HFFc6 (cell line): ENCODE measurements around the gene THAP3. TPM values are rescaled to one million over a fixed set of nuclear protein-coding genes. Genes with fewer than 3 reads are reported as not detected.

Experiments used
- DNase-seq: peaks from one replicate; pipeline ENCODE4 v3.0.0-alpha.2; 2018
- H3K27ac Mint-ChIP-seq: 2 replicates; pipeline ENCODE4 v1.8.0; 2020; ENCODE audit warnings: mild to moderate bottlenecking, mixed read lengths
- H3K27me3 Mint-ChIP-seq: 2 replicates; pipeline ENCODE4 v1.8.0; 2021; ENCODE audit warnings: mild to moderate bottlenecking, moderate library complexity, mixed read lengths; ENCODE audit not compliant: insufficient read depth
- H3K36me3 Mint-ChIP-seq: 2 replicates; pipeline ENCODE4 v1.8.0; 2021; ENCODE audit warnings: low read depth, mixed read lengths
- H3K4me1 Mint-ChIP-seq: 2 replicates; pipeline ENCODE4 v1.8.0; 2020; ENCODE audit warnings: low read depth, mixed read lengths
- H3K4me3 Mint-ChIP-seq: 2 replicates; pipeline ENCODE4 v1.8.0; 2020; ENCODE audit warnings: mild to moderate bottlenecking, moderate library complexity, mixed read lengths
- H3K9me3 Mint-ChIP-seq: 2 replicates; pipeline ENCODE4 v1.8.0; 2020; ENCODE audit warnings: mild to moderate bottlenecking, mixed read lengths
- total RNA-seq, 6 experiments: library from RNA; stranded (reverse); fragmentation: NEBNext Ultra II Directional; extraction: Animal tissue kit (Norgen Biotek cat#: 25700); gene quantifications; 2 replicates in 1 of 6; 3 replicates in 5 of 6; pipeline ENCODE4 v1.2.3, GENCODE V29; 2021
- TF ChIP-seq, protein P1 (sequence below): fragments of 200-600 bp; sonication (generic); IDR thresholded peaks from 2 replicates; pipeline ENCODE4 v1.5.0; 2021; ENCODE audit warnings: antibody characterized with exemption, mild to moderate bottlenecking

The THAP3 gene
- total RNA-seq, 6 experiments from 2014 or later, result 12.9 to 18.2 (median 16.2) TPM

DNA sequence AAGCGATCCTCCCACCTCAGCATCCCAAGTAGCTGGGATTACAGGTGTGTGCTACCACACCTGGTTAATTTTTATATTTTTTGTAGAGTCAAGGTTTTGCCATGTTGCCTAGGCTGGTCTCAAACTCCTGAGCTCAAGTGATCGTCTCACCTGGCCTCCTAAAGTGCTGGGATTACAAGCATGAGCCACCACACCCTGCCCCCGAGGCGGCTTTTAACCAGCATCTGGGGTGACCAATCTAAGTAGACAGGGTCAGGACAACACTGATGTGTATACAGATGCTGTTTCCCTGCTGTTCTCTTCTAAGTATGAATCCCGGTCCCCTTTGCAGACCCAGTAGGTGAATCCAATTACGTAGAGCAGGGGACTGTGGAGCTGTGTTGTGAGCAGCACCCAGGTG lies 23.9 kb downstream of the THAP3 start:
- peaks cover 2% of the 10 kb centered on the region for H3K27me3 Mint-ChIP-seq
- no peaks in the 10 kb centered on the region for H3K9me3 Mint-ChIP-seq
- H3K4me1 Mint-ChIP-seq, result no peaks in the 10 kb centered on the region
- DNase-seq, result no peak
- H3K4me3 Mint-ChIP-seq, result no peak overlapping the region
- TF ChIP-seq, protein P1, sequence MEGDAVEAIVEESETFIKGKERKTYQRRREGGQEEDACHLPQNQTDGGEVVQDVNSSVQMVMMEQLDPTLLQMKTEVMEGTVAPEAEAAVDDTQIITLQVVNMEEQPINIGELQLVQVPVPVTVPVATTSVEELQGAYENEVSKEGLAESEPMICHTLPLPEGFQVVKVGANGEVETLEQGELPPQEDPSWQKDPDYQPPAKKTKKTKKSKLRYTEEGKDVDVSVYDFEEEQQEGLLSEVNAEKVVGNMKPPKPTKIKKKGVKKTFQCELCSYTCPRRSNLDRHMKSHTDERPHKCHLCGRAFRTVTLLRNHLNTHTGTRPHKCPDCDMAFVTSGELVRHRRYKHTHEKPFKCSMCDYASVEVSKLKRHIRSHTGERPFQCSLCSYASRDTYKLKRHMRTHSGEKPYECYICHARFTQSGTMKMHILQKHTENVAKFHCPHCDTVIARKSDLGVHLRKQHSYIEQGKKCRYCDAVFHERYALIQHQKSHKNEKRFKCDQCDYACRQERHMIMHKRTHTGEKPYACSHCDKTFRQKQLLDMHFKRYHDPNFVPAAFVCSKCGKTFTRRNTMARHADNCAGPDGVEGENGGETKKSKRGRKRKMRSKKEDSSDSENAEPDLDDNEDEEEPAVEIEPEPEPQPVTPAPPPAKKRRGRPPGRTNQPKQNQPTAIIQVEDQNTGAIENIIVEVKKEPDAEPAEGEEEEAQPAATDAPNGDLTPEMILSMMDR, result no peak
- H3K27ac Mint-ChIP-seq, result no peak overlapping the region
- H3K36me3 Mint-ChIP-seq, result peaks cover 19% of the 10 kb centered on the region; the same call in 1 of the 2 replicates

DNA sequence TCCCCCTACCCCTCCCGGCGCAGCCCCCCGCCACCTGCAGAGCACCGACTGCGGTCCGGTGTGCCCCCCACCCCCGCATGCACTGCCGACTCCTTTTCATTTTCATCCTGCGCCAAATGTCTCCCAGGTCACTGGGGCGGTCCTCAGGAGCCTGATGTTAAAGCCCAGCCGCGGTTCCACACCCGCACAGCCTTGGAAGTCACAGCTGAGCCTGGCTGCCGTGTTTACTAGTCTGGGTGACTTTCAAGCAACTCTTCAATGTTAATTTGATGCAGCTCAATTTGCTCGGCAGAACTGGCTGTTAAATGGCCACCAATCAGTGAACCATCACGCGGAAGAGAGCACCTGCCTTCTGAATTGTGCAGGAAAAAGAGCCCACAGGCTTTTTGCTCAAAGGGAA lies 27.2 kb downstream of the THAP3 start:
- no peak overlapping the region for H3K27ac Mint-ChIP-seq
- DNase-seq, result no peak
- H3K4me1 Mint-ChIP-seq, result no peaks in the 10 kb centered on the region
- H3K27me3 Mint-ChIP-seq, result peaks cover 2% of the 10 kb centered on the region
- H3K4me3 Mint-ChIP-seq, result no peak overlapping the region
- TF ChIP-seq, protein P1, result no peak
- peaks cover 11% of the 10 kb centered on the region; the same call in 1 of the 2 replicates for H3K36me3 Mint-ChIP-seq
- no peaks in the 10 kb centered on the region for H3K9me3 Mint-ChIP-seq

DNA sequence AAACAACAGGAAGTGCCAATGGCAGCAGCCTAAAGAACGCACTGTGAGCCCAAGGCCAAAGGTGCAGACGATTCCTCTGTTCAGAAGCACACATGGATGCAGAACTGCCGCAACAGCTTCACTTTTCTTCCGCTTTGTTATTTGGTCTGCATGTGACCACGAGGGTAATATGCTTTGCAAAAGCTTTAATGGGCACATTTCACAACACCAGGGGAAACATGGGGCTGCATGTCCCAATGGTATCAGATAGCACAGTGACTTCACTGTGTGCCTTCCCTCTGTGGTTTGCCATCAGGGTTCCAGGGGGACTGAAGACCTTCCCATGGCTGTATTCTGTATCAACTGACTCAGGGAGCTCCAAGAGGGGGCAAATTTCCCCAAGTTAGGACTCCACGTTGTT lies 28.3 kb downstream of the THAP3 start:
- Mint-ChIP-seq H3K27me3 (peaks cover 2% of the 10 kb centered on the region), H3K4me3 (no peak overlapping the region), H3K4me1 (no peaks in the 10 kb centered on the region), H3K36me3 (peaks cover 11% of the 10 kb centered on the region; the same call in 1 of the 2 replicates), H3K27ac (no peak overlapping the region), H3K9me3 (no peaks in the 10 kb centered on the region)
- no peak for DNase-seq
- TF ChIP-seq, protein P1, result no peak

DNA sequence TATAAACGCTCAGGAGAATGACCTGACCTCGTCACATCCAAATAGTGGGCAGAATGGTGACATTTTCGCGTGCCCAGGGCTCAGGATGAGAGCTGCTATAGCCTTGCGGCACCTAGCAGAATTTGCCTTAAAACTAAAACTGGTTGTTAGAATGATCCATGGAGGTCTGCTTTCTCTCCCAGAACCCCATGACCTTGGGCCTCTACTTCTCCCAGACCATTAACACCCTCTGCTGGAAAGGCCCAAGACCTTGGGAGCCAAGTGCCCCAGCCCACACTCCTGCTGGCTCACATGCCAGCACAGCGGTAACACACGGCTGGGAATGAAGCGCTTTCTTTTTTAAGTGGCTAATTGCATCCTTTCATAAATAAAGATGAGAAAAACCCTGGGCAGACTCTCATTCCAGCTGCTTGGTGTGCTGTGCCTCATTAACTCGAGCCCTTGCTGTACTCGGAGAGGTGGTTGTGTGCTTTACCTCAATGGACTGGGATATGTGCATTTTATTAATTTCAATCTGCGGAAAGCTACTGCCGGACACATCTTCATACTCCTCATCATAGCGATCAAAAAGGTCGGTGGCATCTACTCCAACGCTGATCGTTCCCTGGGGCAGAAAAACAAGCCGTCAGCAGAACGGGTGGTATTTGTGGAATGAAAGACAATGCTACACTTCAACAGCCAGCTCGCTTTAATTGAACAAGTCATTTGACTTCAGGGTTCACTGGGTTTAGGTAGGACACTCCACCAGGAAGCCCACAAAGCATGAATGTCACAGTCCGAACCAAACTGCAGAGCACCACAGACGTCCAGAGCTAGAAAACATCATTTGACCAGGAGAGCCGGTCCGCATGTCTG lies 29.0 kb downstream of the THAP3 start:
- Mint-ChIP-seq H3K4me3 (no peak overlapping the region), H3K27me3 (peaks cover 2% of the 10 kb centered on the region), H3K4me1 (no peaks in the 10 kb centered on the region), H3K9me3 (no peaks in the 10 kb centered on the region), H3K27ac (no peak overlapping the region), H3K36me3 (peaks cover 11% of the 10 kb centered on the region; the same call in 1 of the 2 replicates)
- TF ChIP-seq, protein P1, result no peak
- no peak for DNase-seq

DNA sequence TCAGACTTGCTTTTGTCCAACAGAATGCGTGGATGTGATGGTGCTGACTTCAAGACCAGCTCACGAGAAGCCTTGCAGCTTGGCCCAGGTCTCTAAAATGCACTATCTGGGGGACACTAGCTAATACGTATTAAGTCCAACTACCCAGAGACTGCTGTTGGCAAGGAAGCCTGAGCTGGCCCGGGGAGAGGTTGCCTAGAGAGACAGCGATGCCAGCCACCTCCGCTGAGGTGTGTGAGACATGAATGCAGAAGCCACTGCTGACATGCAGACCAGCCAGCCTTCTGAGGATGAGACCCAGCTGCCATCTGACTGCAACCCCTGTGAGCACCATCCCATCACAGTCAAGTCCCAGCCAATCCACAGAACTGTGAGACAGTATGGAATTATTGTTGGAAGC lies 32.5 kb downstream of the THAP3 start:
- Mint-ChIP-seq H3K9me3 (no peaks in the 10 kb centered on the region), H3K27ac (no peak overlapping the region)
- TF ChIP-seq, protein P1, result no peak

More for the DNA sequence above, 32.5 kb downstream of the THAP3 start:
- no peak for DNase-seq
- H3K4me3 Mint-ChIP-seq, result no peak overlapping the region
- peaks cover 11% of the 10 kb centered on the region for H3K4me1 Mint-ChIP-seq
- H3K36me3 Mint-ChIP-seq, result peaks cover 5% of the 10 kb centered on the region; the same call in 1 of the 2 replicates
- H3K27me3 Mint-ChIP-seq, result no peaks in the 10 kb centered on the region; the same call in 1 of the 2 replicates
